Tibial artery (tissue), 4 donors: Measurements from ENCODE around the gene HOOK2.
"Not testable (repeated sequence)": the region's sequence is repeated elsewhere in the genome, so short reads cannot be mapped to it uniquely, and the experiment has no call there.

ENCODE experiments used
- DNase-seq, 2 donors: peaks; one replicate each; pipeline ENCODE4 v3.0.0-alpha.2; 2019
- H3K27ac ChIP-seq, 2 donors: fragments of 200-600 bp; sonication (generic) in 1 of 2; 1 replicate in 1 of 2; 2 replicates in 1 of 2; pipeline ENCODE4 v1.5.1; 2018 to 2019; ENCODE audit warnings: mild to moderate bottlenecking in 1 of 2
- H3K27me3 ChIP-seq, 2 donors: fragments of 200-600 bp; sonication (generic) in 1 of 2; one replicate each; pipeline versions ENCODE4 v1.5.1 to v1.6.0; 2016 to 2019
- H3K36me3 ChIP-seq, 3 donors: fragments of 200-600 bp; sonication (generic) in 2 of 3; one replicate each; pipeline ENCODE4 v1.5.1; 2016 to 2019; ENCODE audit warnings: mild to moderate bottlenecking in 2 of 3
- H3K4me1 ChIP-seq, 4 donors: fragments of 200-600 bp; sonication (generic) in 2 of 4; 1 replicate in 3 of 4; 2 replicates in 1 of 4; pipeline ENCODE4 v1.5.1; 2016 to 2019
- H3K4me3 ChIP-seq, 2 donors: fragments of 200-600 bp; sonication (generic) in 1 of 2; 1 replicate in 1 of 2; 2 replicates in 1 of 2; pipeline ENCODE4 v1.5.1; 2018 to 2019; ENCODE audit warnings: mild to moderate bottlenecking in 2 of 2
- H3K9me3 ChIP-seq, 3 donors: fragments of 200-600 bp; sonication (generic) in 1 of 3; one replicate each; pipeline ENCODE4 v1.5.1; 2016 to 2019
- CTCF ChIP-seq, 2 experiments: fragments of 200-600 bp in 1 of 2; fragments of 450-650 bp in 1 of 2; IDR thresholded peaks; one replicate each; pipeline ENCODE4 v1.5.1; 2017 to 2019; ENCODE audit warnings: antibody characterized with exemption in 2 of 2, mild to moderate bottlenecking in 1 of 2, moderate library complexity in 1 of 2
- intact Hi-C: fragments of 100-400 bp; cut with DNase I; formaldehyde crosslinking; loops from one replicate; pipeline ENCODE4 v1.15.0; 2023; ENCODE audit warnings: low total_unique reads

HOOK2 gene

GRCh38 chr19:12774588-12775555 lies at the start of gene HOOK2:
HOOK2 (minus strand) TSS chr19:12775552; CDS start chr19:12775449, 103 bp downstream.
- peak within 1 kb of the TSS; percentile 83 to 91 for H3K27ac ChIP-seq
- H3K9me3 ChIP-seq = no peaks in the 10 kb centered on the region
- H3K4me1 ChIP-seq = peaks cover 0 to 49% (median 35%) of the 10 kb centered on the region in 4 donors
- intact Hi-C loops = no loop called here
- TF ChIP-seq CTCF (IDR thresholded peaks at IDR 0.05) = no peak
- H3K4me3 ChIP-seq = peak within 1 kb of the TSS; percentile 62 to 90
- DNase-seq = peak in 1 of 2 donors; percentile 80
- no peaks in the 10 kb centered on the region for H3K27me3 ChIP-seq
- H3K36me3 ChIP-seq = peaks cover 0 to 16% (median 0%) of the 10 kb centered on the region in 3 donors

- Histone ChIP-seq H3K4me3 (no peak overlapping the region), H3K4me1 (peaks cover 0 to 5% (median 3%) of the 10 kb centered on the region in 4 donors), H3K36me3 (no peaks in the 10 kb centered on the region), H3K27me3 (peaks cover 0 to 42% of the 10 kb centered on the region in 2 donors), H3K27ac (no peak overlapping the region), H3K9me3 (no peaks in the 10 kb centered on the region)
- intact Hi-C loops = no loop called here
- DNase-seq = no peak
- no peak for TF ChIP-seq CTCF (IDR thresholded peaks at IDR 0.05)
Observed at GRCh38 chr19:12821761-12822160, 46.4 kb upstream of the HOOK2 start.

- H3K27me3 ChIP-seq, H3K27ac ChIP-seq, H3K9me3 ChIP-seq, H3K4me3 ChIP-seq, DNase-seq, H3K4me1 ChIP-seq, intact Hi-C loops: not testable (repeated sequence)
- H3K36me3 ChIP-seq = peaks cover 0 to 17% (median 0%) of the 10 kb centered on the region in 3 donors
Observed at GRCh38 chr19:12817810-12818209, 42.5 kb upstream of the HOOK2 start.

GRCh38 chr19:12817188-12817587 lies 41.8 kb upstream of the HOOK2 start:
- intact Hi-C loops, H3K4me3 ChIP-seq: not testable (repeated sequence)

GRCh38 chr19:12815088-12815487 lies 39.7 kb upstream of the HOOK2 start:
- H3K9me3 ChIP-seq = no peaks in the 10 kb centered on the region
- H3K36me3 ChIP-seq = peaks cover 0 to 29% (median 0%) of the 10 kb centered on the region in 3 donors
- intact Hi-C loops = no loop called here
- no peaks in the 10 kb centered on the region for H3K27me3 ChIP-seq
- H3K4me3 ChIP-seq = no peak overlapping the region
- no peak overlapping the region for H3K27ac ChIP-seq
- TF ChIP-seq CTCF (IDR thresholded peaks at IDR 0.05) = no peak
- DNase-seq = no peak
- no peaks in the 10 kb centered on the region for H3K4me1 ChIP-seq

More at GRCh38 chr19:12817188-12817587, 41.8 kb upstream of the HOOK2 start:
- not testable (repeated sequence) for H3K4me1 ChIP-seq, H3K27me3 ChIP-seq, H3K9me3 ChIP-seq, H3K27ac ChIP-seq, DNase-seq
- H3K36me3 ChIP-seq = peaks cover 0 to 21% (median 0%) of the 10 kb centered on the region in 3 donors

GRCh38 chr19:12806242-12807081 lies 31.1 kb upstream of the HOOK2 start, which contains the start of gene RNASEH2A:
RNASEH2A (plus strand) TSS chr19:12806584; CDS start chr19:12806674, 90 bp downstream.
- TF ChIP-seq CTCF (IDR thresholded peaks at IDR 0.05) = peak in 1 of 2 experiments; percentile 13
- Histone ChIP-seq H3K27me3 (no peaks in the 10 kb centered on the region), H3K4me1 (peaks cover 5 to 20% (median 18%) of the 10 kb centered on the region in 4 donors), H3K4me3 (peak within 1 kb of the TSS; percentile 53 to 54), H3K9me3 (no peaks in the 10 kb centered on the region), H3K36me3 (peaks cover 0 to 8% (median 0%) of the 10 kb centered on the region in 3 donors), H3K27ac (peak within 1 kb of the TSS; percentile 41 to 67)
- intact Hi-C loops = no loop called here
- DNase-seq = peak; percentile 84 to 95
